ENCODE results near the gene PCNX3.
"Not testable (repeated sequence)": the region's sequence is repeated elsewhere in the genome, so short reads cannot be mapped to it uniquely, and the experiment has no call there.

The PCNX3 gene

DNA sequence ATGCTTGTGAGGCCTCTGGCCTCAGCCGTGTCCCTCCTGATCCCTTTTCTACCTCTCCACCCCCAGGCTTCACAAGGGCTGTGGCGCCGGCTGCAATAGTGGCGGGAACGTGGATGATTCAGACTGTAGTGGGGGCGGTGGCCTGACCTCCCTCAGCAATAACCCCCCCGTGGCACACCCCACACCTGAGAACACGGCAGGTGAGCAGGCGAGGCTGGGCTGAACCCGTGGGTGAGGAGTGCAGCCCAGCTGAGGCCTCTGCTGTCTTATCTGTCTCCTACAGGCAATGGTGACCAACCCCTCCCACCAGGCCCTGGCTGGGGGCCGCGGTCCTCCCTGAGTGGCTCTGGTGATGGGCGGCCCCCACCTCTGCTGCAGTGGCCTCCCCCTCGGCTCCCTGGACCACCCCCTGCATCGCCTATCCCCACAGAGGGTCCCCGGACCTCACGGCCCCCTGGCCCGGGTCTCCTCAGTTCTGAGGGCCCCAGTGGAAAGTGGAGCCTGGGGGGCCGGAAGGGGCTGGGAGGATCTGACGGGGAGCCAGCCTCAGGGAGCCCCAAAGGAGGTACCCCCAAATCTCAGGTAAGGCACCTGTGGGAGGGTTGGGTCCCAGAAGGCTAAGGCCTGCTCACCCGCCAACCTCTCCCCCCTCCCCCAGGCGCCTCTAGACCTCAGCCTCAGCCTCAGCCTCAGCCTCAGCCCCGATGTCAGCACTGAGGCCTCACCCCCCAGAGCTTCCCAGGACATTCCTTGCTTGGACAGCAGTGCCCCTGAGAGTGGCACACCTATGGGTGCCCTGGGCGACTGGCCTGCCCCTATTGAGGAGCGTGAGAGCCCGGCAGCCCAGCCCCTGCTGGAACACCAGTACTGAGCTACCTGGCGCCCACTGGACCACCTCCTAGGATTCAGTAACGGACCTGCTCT, 20.8 kb downstream of the PCNX3 start:
- H3K4me3 ChIP-seq (ENCODE audit: low read length): no peak overlapping the region
- no peak for DNase-seq (ENCODE audit: low read depth)
- TF ChIP-seq CTCF (conservative IDR thresholded peaks at IDR 0.05; ENCODE audit: low read depth, low read length): no peak

DNA sequence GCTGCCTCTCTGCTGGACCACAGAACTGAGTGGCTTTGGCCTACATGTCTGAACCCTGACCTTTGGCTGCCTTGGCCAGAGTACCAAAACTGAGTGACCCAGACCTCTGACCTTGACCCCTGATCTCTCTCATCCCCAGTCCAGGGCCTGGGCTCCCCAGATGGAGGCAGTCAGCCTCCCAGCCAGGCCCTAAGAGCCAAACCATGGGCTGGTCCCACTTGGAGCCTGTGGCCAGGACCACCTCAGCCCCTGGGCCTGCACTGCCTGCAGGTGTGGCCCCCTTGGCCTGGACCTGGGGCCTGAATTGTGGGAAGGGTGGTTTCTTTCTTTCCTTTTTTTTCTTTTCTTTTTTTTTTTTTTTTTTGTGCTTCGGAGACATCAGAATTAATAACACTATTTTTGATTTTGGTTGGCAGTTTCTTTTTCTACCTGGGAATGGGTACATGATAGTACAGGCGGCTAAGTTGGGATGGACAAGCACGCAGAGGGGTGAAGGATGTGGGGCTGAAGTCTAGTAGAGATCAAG, 21.5 kb downstream of the PCNX3 start:
- TF ChIP-seq CTCF (conservative IDR thresholded peaks at IDR 0.05; ENCODE audit: low read depth, low read length): no peak
- no peak overlapping the region for H3K4me3 ChIP-seq (ENCODE audit: low read length)
- no peak for DNase-seq (ENCODE audit: low read depth)

DNA sequence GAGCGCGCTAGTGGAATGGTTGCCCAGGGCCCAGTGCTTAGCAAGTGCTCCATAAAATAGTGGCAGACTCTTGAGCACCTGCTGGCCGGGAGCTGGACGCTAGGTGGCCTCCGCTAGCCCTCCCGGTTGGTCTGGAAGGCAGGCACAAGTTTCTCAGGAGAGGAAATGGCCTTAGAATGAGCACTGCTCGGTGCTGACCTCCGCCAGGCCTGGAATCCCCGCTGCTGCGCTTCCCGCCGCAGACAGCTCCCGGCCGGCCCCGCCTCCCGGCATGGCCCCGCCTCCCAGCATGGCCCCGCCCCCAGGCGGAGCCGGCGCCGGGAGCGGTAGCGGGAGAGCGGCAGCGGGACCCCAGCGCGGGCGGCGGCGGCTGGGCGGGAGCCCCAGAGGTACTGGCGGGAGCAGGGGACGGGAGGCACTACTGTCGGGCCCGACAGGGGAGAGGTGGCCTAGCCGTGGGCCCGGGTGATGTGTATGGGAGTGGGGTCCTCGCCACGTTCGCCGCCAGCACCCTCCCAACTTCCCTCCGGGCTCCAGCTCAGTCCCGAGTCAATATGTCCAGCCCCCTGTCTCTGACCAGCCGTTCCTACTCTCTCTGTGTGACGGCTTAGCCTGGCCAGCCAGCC, 22.3 kb downstream of the PCNX3 start, which contains the start of gene SIPA1:
Gene SIPA1 (plus strand): TSS at position 308 of the 626 bp plus-strand sequence. CDS start 2,821 bp downstream, outside the sequence.
- TF ChIP-seq CTCF (conservative IDR thresholded peaks at IDR 0.05; ENCODE audit: low read depth, low read length): peak; percentile 60
- peak; percentile 59 for DNase-seq (ENCODE audit: low read depth)
- H3K4me3 ChIP-seq (ENCODE audit: low read length): peak within 1 kb of the TSS; percentile 56

DNA sequence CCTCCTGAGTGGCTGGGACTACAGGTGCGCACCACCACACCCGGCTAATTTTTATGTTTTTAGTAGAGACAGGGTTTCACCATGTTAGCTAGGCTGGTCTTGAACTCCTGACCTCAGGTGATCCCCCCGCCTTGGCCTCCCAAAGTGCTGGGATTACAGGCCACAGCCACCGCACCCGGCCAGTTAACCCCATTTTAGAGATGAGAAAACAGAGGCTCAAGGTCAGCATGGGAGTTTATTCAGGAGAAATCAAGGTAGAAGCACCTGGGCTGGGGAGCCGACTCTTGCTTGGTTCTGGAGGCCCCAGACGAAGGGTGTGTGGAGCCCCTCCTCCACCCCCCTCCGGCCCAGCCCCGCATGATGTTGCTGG, 23.6 kb downstream of the PCNX3 start:
- not testable (repeated sequence) for H3K4me3 ChIP-seq (ENCODE audit: low read length); DNase-seq (ENCODE audit: low read depth)

DNA sequence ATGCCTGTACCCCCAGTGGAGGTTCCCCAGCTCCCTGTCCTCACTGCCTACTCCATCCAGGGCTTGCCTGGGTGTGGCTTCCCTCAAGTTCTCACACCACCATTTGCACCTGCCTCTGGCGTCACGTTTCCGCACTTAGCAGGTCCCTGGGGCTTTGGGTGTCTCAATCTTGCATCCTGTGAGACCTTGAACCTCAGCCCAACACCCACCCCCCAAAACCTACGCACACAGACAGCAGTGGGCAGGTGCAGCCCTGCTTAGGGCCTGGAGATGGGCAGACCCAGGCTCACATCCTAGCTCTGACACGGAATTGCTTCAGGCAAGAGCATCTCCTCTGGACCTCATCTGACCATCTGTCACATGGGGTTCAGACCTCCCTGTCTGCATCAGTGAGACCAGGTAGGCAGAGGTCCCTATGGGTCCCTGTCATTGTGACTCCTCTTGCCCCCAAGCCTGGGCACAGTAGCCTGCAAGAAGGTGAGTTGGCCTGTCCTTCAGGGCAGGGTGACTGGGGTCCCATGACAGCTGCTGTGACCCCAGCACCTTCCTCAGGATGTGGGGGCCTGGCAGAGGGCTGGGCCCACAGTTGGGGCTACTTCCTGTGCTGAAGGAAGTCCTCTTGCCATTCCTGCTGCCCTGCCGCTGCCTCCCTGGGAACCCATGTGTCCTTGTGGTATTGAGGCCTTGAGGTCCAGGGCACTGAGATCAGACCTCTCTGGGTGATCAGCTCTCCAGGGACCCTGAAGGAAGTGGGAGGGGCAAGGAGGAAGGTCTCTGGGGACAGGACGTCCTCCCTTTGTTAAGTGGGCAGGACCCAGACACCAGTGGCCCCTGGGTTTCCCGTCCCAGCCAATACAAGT, 24.3 kb downstream of the PCNX3 start:
- TF ChIP-seq CTCF (conservative IDR thresholded peaks at IDR 0.05; ENCODE audit: low read depth, low read length): no peak
- H3K4me3 ChIP-seq (ENCODE audit: low read length): no peak overlapping the region
- no peak for DNase-seq (ENCODE audit: low read depth)

- DNase-seq (ENCODE audit: low read depth): no peak
- no peak overlapping the region for H3K4me3 ChIP-seq (ENCODE audit: low read length)
- TF ChIP-seq CTCF (conservative IDR thresholded peaks at IDR 0.05; ENCODE audit: low read depth, low read length): no peak
These were observed 25.1 kb downstream of the PCNX3 start for GRCh38 chr11:65640483-65641296.
